H1 (cell line): Measurements from ENCODE around the gene MIA3. TPM values are rescaled to one million over a fixed set of nuclear protein-coding genes. Genes with fewer than 3 reads are reported as not detected.
A peak's percentile ranks its signal among the peaks of the same experiment; 100 is the strongest.

ENCODE experiments used
- CTCF ChIA-PET: fragments of 300-600 bp; sonication (Branson Sonifier 250); formaldehyde crosslinking; loops from one replicate; lab custom pipeline; 2021; ENCODE audit not compliant: partially characterized antibody; lab: Charles Lee
- POLR2A ChIA-PET: fragments of 300-600 bp; sonication (Branson Sonifier 250); formaldehyde crosslinking; loops from one replicate; lab custom pipeline; 2021; ENCODE audit warnings: inconsistent platforms; ENCODE audit not compliant: partially characterized antibody; lab: Charles Lee
- DNase-seq, 2 experiments: peaks; one replicate each; pipeline versions ENCODE4 v3.0.0 to v3.0.0-alpha.2; 2010 to 2022; ENCODE audit warnings: low spot score in 2 of 2, low read depth in 1 of 2, mixed read lengths in 1 of 2
- FAIRE-seq: peaks from 2 replicates; lab custom pipeline; 2011; peaks lifted over from hg19 to GRCh38; lab: Jason Lieb, UNC
- H2AFZ ChIP-seq: 2 replicates; pipeline ENCODE4 v1.8.1; 2012; ENCODE audit warnings: low read length, inconsistent platforms
- H2AK5ac ChIP-seq: 2 replicates; pipeline ENCODE4 v1.6.1; 2013; ENCODE audit warnings: low read depth, low read length
- H2BK120ac ChIP-seq: replicated peaks from 2 replicates; pipeline ENCODE3; 2013; ENCODE audit warnings: low read depth, low read length, inconsistent platforms
- H2BK12ac ChIP-seq: 2 replicates; pipeline ENCODE4 v1.6.1; 2013; ENCODE audit warnings: low read depth, low read length
- H2BK15ac ChIP-seq: 2 replicates; pipeline ENCODE4 v1.6.1; 2013; ENCODE audit warnings: low read length
- H2BK20ac ChIP-seq: 2 replicates; pipeline ENCODE4 v1.6.1; 2013; ENCODE audit warnings: low read length
- H2BK5ac ChIP-seq: 2 replicates; pipeline ENCODE4 v1.6.1; 2013; ENCODE audit warnings: low read depth, low read length
- H3K14ac ChIP-seq: 2 replicates; pipeline ENCODE4 v1.6.1; 2013; ENCODE audit warnings: inconsistent platforms; ENCODE audit not compliant: insufficient read length
- H3K18ac ChIP-seq: 2 replicates; pipeline ENCODE4 v1.6.1; 2013; ENCODE audit warnings: low read length; ENCODE audit errors: extremely low read depth
- H3K23ac ChIP-seq: 2 replicates; pipeline ENCODE4 v1.6.1; 2013; ENCODE audit warnings: inconsistent platforms; ENCODE audit not compliant: insufficient read length
- H3K23me2 ChIP-seq: 2 replicates; pipeline ENCODE4 v1.6.1; 2013; ENCODE audit warnings: low read depth, low read length
- H3K27ac ChIP-seq: 2 replicates; pipeline ENCODE4 v1.6.1; 2011; ENCODE audit warnings: low read depth, low read length, inconsistent platforms
- H3K27me3 ChIP-seq, 4 experiments: replicated peaks in 1 of 4; 1 replicate in 1 of 4; 2 replicates in 3 of 4; pipeline versions ENCODE4 v1.6.1 to v1.8.1; 2011 to 2013; ENCODE audit warnings: low read length in 3 of 4, mild to moderate bottlenecking in 3 of 4, inconsistent platforms in 2 of 4, mixed read lengths in 2 of 4, moderate library complexity in 1 of 4; ENCODE audit not compliant: control insufficient read depth in 3 of 4, insufficient read depth in 3 of 4; ENCODE audit errors: extremely low read depth in 1 of 4
- H3K36me3 ChIP-seq, 4 experiments: 2 replicates each; pipeline versions ENCODE4 v1.6.1 to v1.8.1; 2011 to 2013; ENCODE audit warnings: mild to moderate bottlenecking in 4 of 4, low read length in 3 of 4, moderate library complexity in 2 of 4, control low read depth in 1 of 4, inconsistent platforms in 1 of 4; ENCODE audit not compliant: insufficient read depth in 4 of 4, control insufficient read depth in 2 of 4
- H3K4ac ChIP-seq: replicated peaks from 2 replicates; pipeline ENCODE3; 2013; ENCODE audit warnings: low read length, low read depth, mixed read lengths, inconsistent platforms; ENCODE audit not compliant: insufficient read length
- H3K4me1 ChIP-seq, 4 experiments: replicated peaks in 1 of 4; 1 replicate in 1 of 4; 2 replicates in 3 of 4; pipeline versions ENCODE4 v1.6.1 to v1.8.1; 2011 to 2013; ENCODE audit warnings: low read length in 3 of 4, inconsistent platforms in 2 of 4, mixed read lengths in 1 of 4; ENCODE audit not compliant: insufficient read depth in 4 of 4, control insufficient read depth in 3 of 4
- H3K4me2 ChIP-seq, 2 experiments: 2 replicates each; pipeline versions ENCODE4 v1.6.1 to v1.8.1; 2011 to 2013; ENCODE audit warnings: low read depth in 2 of 2, low read length in 2 of 2, control low read depth in 1 of 2, inconsistent platforms in 1 of 2, mild to moderate bottlenecking in 1 of 2; ENCODE audit not compliant: insufficient read depth in 1 of 2
- H3K4me3 ChIP-seq, 4 experiments: fragments of 200-600, 300-600 bp in 1 of 4; sonication (generic), shearing (Covaris generic), sonication (Bioruptor Twin) in 1 of 4; 2 replicates each; pipeline versions ENCODE4 v1.5.1 to v1.8.1; 2011 to 2016; ENCODE audit warnings: low read length in 4 of 4, low read depth in 3 of 4, control low read depth in 2 of 4, inconsistent platforms in 2 of 4, mild to moderate bottlenecking in 2 of 4, mixed read lengths in 1 of 4, moderate library complexity in 1 of 4; ENCODE audit not compliant: insufficient read depth in 2 of 4; ENCODE audit errors: extremely low read depth in 1 of 4
- H3K56ac ChIP-seq: replicated peaks from 2 replicates; pipeline ENCODE3; 2013; ENCODE audit warnings: low read depth, mild to moderate bottlenecking, mixed read lengths, low read length, inconsistent platforms; ENCODE audit not compliant: insufficient read length
- H3K79me1 ChIP-seq: 2 replicates; pipeline ENCODE4 v1.6.1; 2013; ENCODE audit warnings: low read depth, low read length, control low read depth
- H3K79me2 ChIP-seq, 2 experiments: 2 replicates each; pipeline versions ENCODE4 v1.6.1 to v1.8.1; 2012 to 2013; ENCODE audit warnings: low read length in 2 of 2, mild to moderate bottlenecking in 2 of 2, inconsistent platforms in 1 of 2; ENCODE audit not compliant: insufficient read depth in 2 of 2, control insufficient read depth in 1 of 2
- H3K9ac ChIP-seq, 4 experiments: replicated peaks in 1 of 4; 1 replicate in 1 of 4; 2 replicates in 3 of 4; pipeline versions ENCODE4 v1.6.1 to v1.8.1; 2011 to 2013; ENCODE audit warnings: low read depth in 3 of 4, low read length in 3 of 4, control low read depth in 2 of 4, mild to moderate bottlenecking in 2 of 4, moderate library complexity in 2 of 4, inconsistent platforms in 1 of 4; ENCODE audit errors: extremely low read depth in 1 of 4
- H3K9me3 ChIP-seq, 2 experiments: 2 replicates each; pipeline versions ENCODE4 v1.6.1 to v1.8.1; 2012 to 2013; ENCODE audit warnings: mild to moderate bottlenecking in 2 of 2, moderate library complexity in 2 of 2, control low read depth in 1 of 2, inconsistent platforms in 1 of 2, low read depth in 1 of 2, low read length in 1 of 2, mixed read lengths in 1 of 2; ENCODE audit not compliant: insufficient read depth in 2 of 2
- H4K20me1 ChIP-seq, 2 experiments: replicated peaks in 1 of 2; 2 replicates each; pipeline versions ENCODE3 to v1.8.1; 2011 to 2013; ENCODE audit warnings: inconsistent platforms in 2 of 2, low read length in 2 of 2, mild to moderate bottlenecking in 1 of 2; ENCODE audit not compliant: insufficient read depth in 2 of 2, control insufficient read depth in 1 of 2
- H4K5ac ChIP-seq: 2 replicates; pipeline ENCODE4 v1.6.1; 2013; ENCODE audit warnings: low read length, low read depth, mixed read lengths, inconsistent platforms; ENCODE audit not compliant: insufficient read length
- H4K8ac ChIP-seq: 2 replicates; pipeline ENCODE4 v1.8.0; 2013; ENCODE audit warnings: mild to moderate bottlenecking, moderate library complexity, low read length, inconsistent platforms; ENCODE audit not compliant: insufficient read depth; ENCODE audit errors: extremely low read depth
- H4K91ac ChIP-seq: replicated peaks from 2 replicates; pipeline ENCODE3; 2013; ENCODE audit warnings: low read length, mixed read lengths, inconsistent platforms; ENCODE audit not compliant: insufficient read length
- CHD1 ChIP-seq: IDR thresholded peaks from 2 replicates; pipeline ENCODE4 v1.6.1; 2012; ENCODE audit warnings: low read depth, low read length, improper control_type of control experiment
- POLR2A ChIP-seq, 2 experiments: IDR thresholded peaks; 1 replicate in 1 of 2; 2 replicates in 1 of 2; pipeline ENCODE4 v1.6.1; 2011; ENCODE audit warnings: low read depth in 2 of 2, low read length in 2 of 2, mild to moderate bottlenecking in 2 of 2; ENCODE audit errors: control extremely low read depth in 1 of 2
- TBP ChIP-seq: IDR thresholded peaks from 2 replicates; pipeline ENCODE4 v1.6.1; 2011; ENCODE audit warnings: low read depth, low read length, improper control_type of control experiment
- WGBS, 2 experiments: shearing (Covaris generic) in 1 of 2; methylation state at CpG; one replicate each; pipeline versions ENCODE4 v1.1.6 to v1.1.7; 2013 to 2015; ENCODE audit warnings: low lambda C conversion rate in 2 of 2, mixed read lengths in 2 of 2, inconsistent platforms in 1 of 2, low coverage in 1 of 2, missing lambda C conversion rate in 1 of 2; ENCODE audit not compliant: insufficient replicate concordance in 2 of 2, insufficient coverage in 1 of 2, insufficient read length in 1 of 2; ENCODE audit errors: extremely low coverage in 1 of 2, missing lambda C conversion rate in 1 of 2; 5-methylcytosine and 5-hydroxymethylcytosine counted together
- long read RNA-seq, 2 experiments: library from RNA in 1 of 2; library from capped mRNA in 1 of 2; stranded (forward); transcript quantifications; one replicate each; pipeline ENCODE4 v2.0.0, GENCODE V29; 2021; ENCODE audit warnings: inconsistent platforms in 1 of 2
- polyA minus RNA-seq, 3 experiments: library from RNA; depleted of rRNA, polyadenylated mRNA; stranded (reverse); fragments of >200 nt; gene quantifications; 1 replicate in 2 of 3; 2 replicates in 1 of 3; pipeline ENCODE4 v1.2.3, GENCODE V29; 2011
- polyA plus RNA-seq, 7 experiments: library from polyadenylated mRNA; depleted of rRNA in 3 of 7; stranded (reverse) in 5 of 7; unstranded in 2 of 7; fragments of >200 nt in 5 of 7; fragments of 200-250 nt in 2 of 7; gene quantifications; 1 replicate in 5 of 7; 2 replicates in 1 of 7; 4 replicates in 1 of 7; pipeline versions ENCODE4 v1.2.1 to v1.2.3, GENCODE V29; 2011 to 2013; ENCODE audit warnings: missing spikeins in 2 of 7, mixed read lengths in 2 of 7
- total RNA-seq: library from RNA; stranded (reverse); fragmentation: NEBNext Ultra II Directional; extraction: Animal tissue kit (Norgen Biotek cat#: 25700); gene quantifications from 2 replicates; pipeline ENCODE4 v1.2.1, GENCODE V29; 2021

Gene MIA3, protein sequence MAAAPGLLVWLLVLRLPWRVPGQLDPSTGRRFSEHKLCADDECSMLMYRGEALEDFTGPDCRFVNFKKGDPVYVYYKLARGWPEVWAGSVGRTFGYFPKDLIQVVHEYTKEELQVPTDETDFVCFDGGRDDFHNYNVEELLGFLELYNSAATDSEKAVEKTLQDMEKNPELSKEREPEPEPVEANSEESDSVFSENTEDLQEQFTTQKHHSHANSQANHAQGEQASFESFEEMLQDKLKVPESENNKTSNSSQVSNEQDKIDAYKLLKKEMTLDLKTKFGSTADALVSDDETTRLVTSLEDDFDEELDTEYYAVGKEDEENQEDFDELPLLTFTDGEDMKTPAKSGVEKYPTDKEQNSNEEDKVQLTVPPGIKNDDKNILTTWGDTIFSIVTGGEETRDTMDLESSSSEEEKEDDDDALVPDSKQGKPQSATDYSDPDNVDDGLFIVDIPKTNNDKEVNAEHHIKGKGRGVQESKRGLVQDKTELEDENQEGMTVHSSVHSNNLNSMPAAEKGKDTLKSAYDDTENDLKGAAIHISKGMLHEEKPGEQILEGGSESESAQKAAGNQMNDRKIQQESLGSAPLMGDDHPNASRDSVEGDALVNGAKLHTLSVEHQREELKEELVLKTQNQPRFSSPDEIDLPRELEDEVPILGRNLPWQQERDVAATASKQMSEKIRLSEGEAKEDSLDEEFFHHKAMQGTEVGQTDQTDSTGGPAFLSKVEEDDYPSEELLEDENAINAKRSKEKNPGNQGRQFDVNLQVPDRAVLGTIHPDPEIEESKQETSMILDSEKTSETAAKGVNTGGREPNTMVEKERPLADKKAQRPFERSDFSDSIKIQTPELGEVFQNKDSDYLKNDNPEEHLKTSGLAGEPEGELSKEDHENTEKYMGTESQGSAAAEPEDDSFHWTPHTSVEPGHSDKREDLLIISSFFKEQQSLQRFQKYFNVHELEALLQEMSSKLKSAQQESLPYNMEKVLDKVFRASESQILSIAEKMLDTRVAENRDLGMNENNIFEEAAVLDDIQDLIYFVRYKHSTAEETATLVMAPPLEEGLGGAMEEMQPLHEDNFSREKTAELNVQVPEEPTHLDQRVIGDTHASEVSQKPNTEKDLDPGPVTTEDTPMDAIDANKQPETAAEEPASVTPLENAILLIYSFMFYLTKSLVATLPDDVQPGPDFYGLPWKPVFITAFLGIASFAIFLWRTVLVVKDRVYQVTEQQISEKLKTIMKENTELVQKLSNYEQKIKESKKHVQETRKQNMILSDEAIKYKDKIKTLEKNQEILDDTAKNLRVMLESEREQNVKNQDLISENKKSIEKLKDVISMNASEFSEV (N-terminal part only)
- total RNA-seq, result 67.5 and 69.0 TPM in 2 replicates
- polyA plus RNA-seq (2011; rRNA removed), result 105 and 120 TPM in 2 replicates
- polyA plus RNA-seq (2011; cell fraction: cytosol; rRNA removed), result 38.2 TPM
- polyA plus RNA-seq (2011; cell fraction: nucleus; rRNA removed), result 212 TPM
- polyA plus RNA-seq (2012, experiment 1 of 2), result 36.1 to 54.9 TPM (median 44.4 TPM) in 4 replicates
- 1.0 TPM for polyA plus RNA-seq (2012, experiment 2 of 2)
- polyA plus RNA-seq (2013, experiment 1 of 2), result 56.9 TPM
- 56.2 TPM for polyA plus RNA-seq (2013, experiment 2 of 2)
- 75.4 and 83.1 TPM in 2 replicates for polyA minus RNA-seq (2011; rRNA and poly(A)+ RNA removed)
- 24.9 TPM for polyA minus RNA-seq (2011; cell fraction: cytosol; rRNA and poly(A)+ RNA removed)
- 86.0 TPM for polyA minus RNA-seq (2011; cell fraction: nucleus; rRNA and poly(A)+ RNA removed)
- long read RNA-seq, experiment 1, partial matches to known transcripts, result 14 of 27 reads
- long read RNA-seq, experiment 1, other reads (novel, unspliced or antisense), result 12 of 27 reads
- long read RNA-seq, experiment 2, partial matches to known transcripts, result 5 of 9 reads
- long read RNA-seq, experiment 2, other reads (novel, unspliced or antisense), result 2 of 9 reads

DNA sequence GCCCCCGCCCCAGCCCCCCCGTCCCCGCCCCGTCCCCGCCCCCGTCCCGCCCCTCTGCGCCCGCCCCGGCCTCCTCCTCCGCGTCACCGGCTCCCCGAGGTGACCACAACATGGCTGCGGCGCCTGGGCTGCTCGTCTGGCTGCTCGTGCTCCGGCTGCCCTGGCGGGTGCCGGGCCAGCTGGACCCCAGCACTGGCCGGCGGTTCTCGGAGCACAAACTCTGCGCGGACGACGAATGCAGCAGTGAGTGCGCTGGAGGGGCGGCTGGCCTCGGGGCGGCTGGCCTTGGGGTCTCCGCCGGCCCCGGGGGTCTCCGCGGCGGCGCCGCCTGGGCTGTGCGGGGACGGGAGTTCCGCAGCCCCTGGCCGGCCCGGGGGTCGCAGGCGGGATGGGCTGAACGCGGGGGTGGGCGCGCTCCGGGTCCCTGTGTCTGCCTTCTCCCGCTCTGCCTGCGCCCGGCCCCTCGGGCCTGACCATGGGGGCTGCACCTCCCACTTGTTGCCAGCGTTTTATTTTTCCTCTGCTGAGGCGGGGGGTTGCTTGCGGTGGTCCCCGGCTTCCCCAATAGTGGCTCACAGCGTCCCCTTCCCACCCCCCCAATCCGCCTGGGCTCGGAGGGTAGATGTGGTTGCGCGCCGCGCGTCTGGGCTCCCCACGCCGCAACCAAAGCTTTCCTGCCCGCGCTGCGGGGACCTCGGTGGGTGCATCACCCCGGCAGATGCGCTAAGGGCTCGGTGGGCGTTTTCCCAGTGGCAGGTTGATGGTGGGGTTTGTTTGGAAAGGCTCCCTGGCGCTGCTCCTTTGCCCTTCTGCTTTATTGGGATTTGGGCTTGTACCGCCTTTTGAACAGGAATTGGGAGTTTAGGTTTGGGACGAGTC, at the start of gene MIA3:
MIA3 (plus strand) TSS at position 97 of the 879 bp plus-strand sequence; CDS start at position 111, 14 bp downstream.
- Histone ChIP-seq H4K5ac (no peak within 1 kb of the TSS), H3K79me1 (peaks cover 6% of the 10 kb centered on the region), H2BK20ac (no peak within 1 kb of the TSS), H3K36me3 (peaks cover 0 to 10% (median 7%) of the 10 kb centered on the region in 4 experiments; a peak in 6 of 8 replicates), H2BK120ac (no peak within 1 kb of the TSS), H3K4me2 (peak within 1 kb of the TSS; percentile 88), H2AK5ac (no peak within 1 kb of the TSS), H3K56ac (peak within 1 kb of the TSS; percentile 49), H2BK15ac (no peak within 1 kb of the TSS), H3K27ac (peak within 1 kb of the TSS; percentile 81), H3K4me1 (peaks cover 0 to 4% (median 1%) of the 10 kb centered on the region in 4 experiments; a peak in 3 of 7 replicates), H3K4me3 (peak within 1 kb of the TSS; percentile 66 to 91 (median 86)), H3K4ac (no peak within 1 kb of the TSS), H3K18ac (peak within 1 kb of the TSS; percentile 62), H3K27me3 (no peaks in the 10 kb centered on the region), H3K9me3 (no peaks in the 10 kb centered on the region), H3K79me2 (peaks cover 0 to 32% of the 10 kb centered on the region in 2 experiments; a peak in 3 of 4 replicates), H3K14ac (no peak within 1 kb of the TSS), H2BK12ac (no peak within 1 kb of the TSS), H4K20me1 (peaks cover 2 to 7% of the 10 kb centered on the region in 2 experiments), H3K9ac (peak within 1 kb of the TSS; percentile 78 to 87 (median 83)), H4K8ac (peak within 1 kb of the TSS; percentile 91), H2AFZ (peak within 1 kb of the TSS; percentile 86), H3K23ac (no peak within 1 kb of the TSS), H2BK5ac (peak within 1 kb of the TSS; percentile 49; the same call in 1 of the 2 replicates), H3K23me2 (peaks cover 11% of the 10 kb centered on the region), H4K91ac (no peak within 1 kb of the TSS)
- no peak for FAIRE-seq
- ChIA-PET CTCF (interaction anchor here (3.7 kb wide), 1 partner anchor 16 kb away, joined by 19 read pairs; no protein-coding TSS in a partner anchor), POLR2A (interaction anchor here (0.6 kb wide), 1 partner anchor 27 kb away, joined by 3 read pairs; no protein-coding TSS in a partner anchor)
- WGBS, 2 experiments, result 1% methylated on average over 40 of the region's 81 CpGs; no CpG with 5 or more reads in 1 of the 2 experiments
- DNase-seq, result peak in 1 of 2 experiments; percentile 81
- peak; percentile 87 for TF ChIP-seq TBP
- no peak for TF ChIP-seq CHD1
- TF ChIP-seq POLR2A (IDR thresholded peaks at IDR 0.05; ENCODE audit: control extremely low read depth in 1 of 2, low read depth in 2 of 2, low read length in 2 of 2), result peak; percentile 56 to 86
